Prostate gland (tissue), 2 donors: ENCODE measurements around the gene SLC2A10. TPM values are rescaled to one million over a fixed set of nuclear protein-coding genes. Genes with fewer than 3 reads are reported as not detected.

Source experiments
- DNase-seq: peaks from one replicate; pipeline ENCODE4 v3.0.0-alpha.2; 2019; ENCODE audit warnings: low spot score
- H3K27ac ChIP-seq, 2 donors: fragments of 200-600 bp; sonication (generic); 2 replicates each; pipeline ENCODE4 v1.5.1; 2017 to 2019
- H3K27me3 ChIP-seq: fragments of 200-600 bp; sonication (generic); replicated peaks from 2 replicates; pipeline ENCODE4 v1.5.1; 2019; ENCODE audit not compliant: insufficient read depth
- H3K36me3 ChIP-seq, 2 donors: fragments of 200-600 bp; sonication (generic); 1 replicate in 1 of 2; 2 replicates in 1 of 2; pipeline versions ENCODE4 v1.5.1 to v1.8.1; 2017 to 2019
- H3K4me1 ChIP-seq: fragments of 200-600 bp; sonication (generic); replicated peaks from 2 replicates; pipeline ENCODE4 v1.5.1; 2019
- H3K4me3 ChIP-seq, 2 donors: fragments of 200-600 bp; sonication (generic); 2 replicates each; pipeline ENCODE4 v1.5.1; 2017 to 2019
- H3K9me3 ChIP-seq: fragments of 200-600 bp; sonication (generic); 2 replicates; pipeline ENCODE4 v1.5.1; 2017
- POLR2A ChIP-seq: fragments of 450-650 bp; IDR thresholded peaks from one replicate; pipeline ENCODE4 v1.6.1; 2016; ENCODE audit warnings: antibody characterized with exemption, mild to moderate bottlenecking
- POLR2AphosphoS5 ChIP-seq: sonication (generic); formaldehyde crosslinking; IDR thresholded peaks from one replicate; pipeline ENCODE4 v1.6.1; 2017; ENCODE audit warnings: antibody characterized with exemption
- WGBS: methylation state at CpG from one replicate; pipeline ENCODE4 v1.1.5; 2018; 5-methylcytosine and 5-hydroxymethylcytosine counted together
- intact Hi-C: fragments of 100-400 bp; cut with DNase I; formaldehyde crosslinking; loops from one replicate; pipeline ENCODE4 v1.14.2; 2022
- total RNA-seq, 2 donors: library from RNA; depleted of rRNA; stranded (reverse); fragments of >200 nt; gene quantifications; one replicate each; pipeline ENCODE4 v1.1.0, GENCODE V29; 2016
- TF ChIP-seq, protein P1 (sequence below), 4 experiments: fragments of 200-600 bp in 2 of 4; fragments of 450-650 bp in 2 of 4; sonication (generic) in 2 of 4; IDR thresholded peaks; 1 replicate in 3 of 4; 2 replicates in 1 of 4; pipeline ENCODE4 v1.5.1; 2016 to 2019; ENCODE audit warnings: antibody characterized with exemption in 4 of 4, mild to moderate bottlenecking in 2 of 4, moderate library complexity in 2 of 4

The SLC2A10 gene
- total RNA-seq, 2 donors from 2014 or later, result 49.8 to 54.9 TPM

DNA sequence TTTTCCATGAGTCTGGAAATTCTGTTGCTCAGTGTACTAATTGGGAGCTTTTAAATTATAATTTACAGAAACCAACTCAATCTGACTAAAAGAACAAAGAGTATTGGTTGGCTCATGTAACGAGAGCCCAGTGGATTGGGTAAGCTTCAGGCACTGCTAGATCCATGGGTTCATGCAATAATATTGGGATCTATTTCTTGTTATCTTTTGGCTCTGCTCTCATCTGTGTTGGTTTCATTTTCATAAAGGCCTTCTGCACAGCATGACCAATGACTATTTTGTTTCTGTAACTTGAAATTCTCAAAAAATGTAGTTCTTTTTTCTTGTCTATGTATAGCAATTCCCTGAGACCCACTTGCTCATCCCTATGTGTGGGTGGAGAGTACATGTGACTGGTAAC, 12.0 kb downstream of the SLC2A10 start:
- Histone ChIP-seq H3K4me3 (no peak overlapping the region), H3K27me3 (no peaks in the 10 kb centered on the region), H3K36me3 (no peaks in the 10 kb centered on the region), H3K27ac (no peak overlapping the region), H3K4me1 (no peaks in the 10 kb centered on the region), H3K9me3 (no peaks in the 10 kb centered on the region)
- intact Hi-C loops, result no loop called here
- WGBS, result 96% methylated on average over 1 of the region's 1 CpG
- DNase-seq, result no peak
- TF ChIP-seq, protein P1, sequence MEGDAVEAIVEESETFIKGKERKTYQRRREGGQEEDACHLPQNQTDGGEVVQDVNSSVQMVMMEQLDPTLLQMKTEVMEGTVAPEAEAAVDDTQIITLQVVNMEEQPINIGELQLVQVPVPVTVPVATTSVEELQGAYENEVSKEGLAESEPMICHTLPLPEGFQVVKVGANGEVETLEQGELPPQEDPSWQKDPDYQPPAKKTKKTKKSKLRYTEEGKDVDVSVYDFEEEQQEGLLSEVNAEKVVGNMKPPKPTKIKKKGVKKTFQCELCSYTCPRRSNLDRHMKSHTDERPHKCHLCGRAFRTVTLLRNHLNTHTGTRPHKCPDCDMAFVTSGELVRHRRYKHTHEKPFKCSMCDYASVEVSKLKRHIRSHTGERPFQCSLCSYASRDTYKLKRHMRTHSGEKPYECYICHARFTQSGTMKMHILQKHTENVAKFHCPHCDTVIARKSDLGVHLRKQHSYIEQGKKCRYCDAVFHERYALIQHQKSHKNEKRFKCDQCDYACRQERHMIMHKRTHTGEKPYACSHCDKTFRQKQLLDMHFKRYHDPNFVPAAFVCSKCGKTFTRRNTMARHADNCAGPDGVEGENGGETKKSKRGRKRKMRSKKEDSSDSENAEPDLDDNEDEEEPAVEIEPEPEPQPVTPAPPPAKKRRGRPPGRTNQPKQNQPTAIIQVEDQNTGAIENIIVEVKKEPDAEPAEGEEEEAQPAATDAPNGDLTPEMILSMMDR (IDR thresholded peaks at IDR 0.05), result no peak
- TF ChIP-seq POLR2A (no peak), POLR2AphosphoS5 (no peak)

DNA sequence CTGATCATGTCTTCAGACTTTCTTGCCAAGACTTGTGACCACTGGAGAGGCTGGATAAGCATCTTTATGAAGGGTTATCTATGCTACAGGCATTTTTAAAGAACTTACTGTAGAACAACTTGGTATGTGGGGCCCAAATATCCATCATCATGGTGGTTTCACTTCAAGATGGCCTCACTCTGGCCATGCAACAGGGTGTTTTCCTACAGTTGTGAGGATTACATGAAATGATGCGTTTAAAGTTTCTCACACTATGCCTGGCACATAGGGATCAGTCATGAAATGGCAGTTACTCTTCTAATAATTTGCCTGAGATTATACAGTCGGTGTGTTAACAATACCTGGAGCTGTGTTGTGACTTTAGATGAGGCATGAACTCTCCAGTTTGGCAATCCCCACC, 13.0 kb downstream of the SLC2A10 start:
- H3K4me1 ChIP-seq, result no peaks in the 10 kb centered on the region
- no peaks in the 10 kb centered on the region for H3K36me3 ChIP-seq
- 95% methylated on average over 2 of the region's 2 CpGs for WGBS
- TF ChIP-seq, protein P1 (IDR thresholded peaks at IDR 0.05), result no peak
- no peak for TF ChIP-seq POLR2A
- TF ChIP-seq POLR2AphosphoS5, result no peak
- H3K27me3 ChIP-seq, result no peaks in the 10 kb centered on the region
- no peaks in the 10 kb centered on the region for H3K9me3 ChIP-seq
- H3K4me3 ChIP-seq, result no peak overlapping the region
- H3K27ac ChIP-seq, result no peak overlapping the region
- DNase-seq, result no peak
- intact Hi-C loops, result no loop called here

DNA sequence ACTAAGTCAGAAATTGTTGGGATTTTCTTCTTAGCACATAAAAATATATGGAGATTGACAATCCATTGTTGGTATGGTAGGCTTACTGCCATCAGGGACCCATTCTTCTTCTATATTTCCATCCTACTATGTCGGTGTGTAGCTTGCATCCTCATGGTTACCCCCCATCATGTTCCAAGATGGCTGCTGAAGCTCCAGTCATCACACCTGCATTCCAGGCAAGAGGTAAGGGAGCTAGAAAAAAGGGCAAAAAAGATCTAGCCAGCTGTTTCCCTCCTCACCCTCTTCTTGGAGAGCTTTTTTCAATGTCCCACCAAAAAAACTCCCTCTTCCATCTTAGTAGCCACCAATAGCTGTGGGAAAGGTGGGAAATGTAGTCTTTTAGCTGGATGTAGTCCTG, 13.6 kb downstream of the SLC2A10 start:
- 100% methylated on average over 1 of the region's 1 CpG for WGBS
- DNase-seq, result no peak
- Histone ChIP-seq H3K4me1 (no peaks in the 10 kb centered on the region), H3K36me3 (no peaks in the 10 kb centered on the region), H3K4me3 (no peak overlapping the region), H3K27me3 (no peaks in the 10 kb centered on the region), H3K9me3 (no peaks in the 10 kb centered on the region), H3K27ac (no peak overlapping the region)
- TF ChIP-seq POLR2AphosphoS5, result no peak
- no peak for TF ChIP-seq POLR2A
- TF ChIP-seq, protein P1 (IDR thresholded peaks at IDR 0.05), result no peak
- intact Hi-C loops, result no loop called here

DNA sequence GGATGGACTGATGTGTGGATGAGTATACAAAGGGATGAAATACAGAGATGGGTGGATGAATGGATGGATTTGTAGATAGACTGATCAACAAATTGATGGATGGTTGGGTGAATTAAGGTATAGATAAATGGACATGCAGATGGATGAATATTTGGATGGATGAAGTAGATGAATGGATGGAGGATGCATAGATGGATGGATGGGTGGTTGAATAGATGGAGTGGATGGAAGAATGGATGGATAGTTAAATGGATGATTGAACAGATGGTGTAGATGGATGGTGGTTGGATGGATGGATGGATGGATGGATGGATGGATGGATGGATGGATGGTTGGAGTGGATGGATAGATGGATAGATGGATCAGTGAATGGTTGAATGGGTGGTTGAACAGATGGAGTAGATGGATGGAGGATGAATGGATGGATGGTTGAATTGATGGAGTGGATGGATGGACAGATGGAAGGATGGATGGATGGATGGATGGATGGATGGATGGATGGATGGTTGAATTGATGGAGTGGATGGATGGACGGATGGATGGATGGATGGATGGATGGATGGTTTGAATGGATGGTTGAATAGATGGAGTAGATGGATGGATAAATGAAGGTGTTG, 15.0 kb downstream of the SLC2A10 start:
- intact Hi-C loops, result no loop called here
- Histone ChIP-seq H3K27me3 (no peaks in the 10 kb centered on the region), H3K36me3 (no peaks in the 10 kb centered on the region), H3K9me3 (no peaks in the 10 kb centered on the region), H3K27ac (no peak overlapping the region), H3K4me3 (no peak overlapping the region), H3K4me1 (no peaks in the 10 kb centered on the region)
- no peak for DNase-seq
- no peak for TF ChIP-seq POLR2A
- 50% methylated on average over 1 of the region's 1 CpG for WGBS

DNA sequence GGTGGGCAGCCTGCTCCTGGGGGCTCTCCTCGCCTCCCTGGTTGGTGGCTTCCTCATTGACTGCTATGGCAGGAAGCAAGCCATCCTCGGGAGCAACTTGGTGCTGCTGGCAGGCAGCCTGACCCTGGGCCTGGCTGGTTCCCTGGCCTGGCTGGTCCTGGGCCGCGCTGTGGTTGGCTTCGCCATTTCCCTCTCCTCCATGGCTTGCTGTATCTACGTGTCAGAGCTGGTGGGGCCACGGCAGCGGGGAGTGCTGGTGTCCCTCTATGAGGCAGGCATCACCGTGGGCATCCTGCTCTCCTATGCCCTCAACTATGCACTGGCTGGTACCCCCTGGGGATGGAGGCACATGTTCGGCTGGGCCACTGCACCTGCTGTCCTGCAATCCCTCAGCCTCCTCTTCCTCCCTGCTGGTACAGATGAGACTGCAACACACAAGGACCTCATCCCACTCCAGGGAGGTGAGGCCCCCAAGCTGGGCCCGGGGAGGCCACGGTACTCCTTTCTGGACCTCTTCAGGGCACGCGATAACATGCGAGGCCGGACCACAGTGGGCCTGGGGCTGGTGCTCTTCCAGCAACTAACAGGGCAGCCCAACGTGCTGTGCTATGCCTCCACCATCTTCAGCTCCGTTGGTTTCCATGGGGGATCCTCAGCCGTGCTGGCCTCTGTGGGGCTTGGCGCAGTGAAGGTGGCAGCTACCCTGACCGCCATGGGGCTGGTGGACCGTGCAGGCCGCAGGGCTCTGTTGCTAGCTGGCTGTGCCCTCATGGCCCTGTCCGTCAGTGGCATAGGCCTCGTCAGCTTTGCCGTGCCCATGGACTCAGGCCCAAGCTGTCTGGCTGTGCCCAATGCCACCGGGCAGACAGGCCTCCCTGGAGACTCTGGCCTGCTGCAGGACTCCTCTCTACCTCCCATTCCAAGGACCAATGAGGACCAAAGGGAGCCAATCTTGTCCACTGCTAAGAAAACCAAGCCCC, 16.0 kb downstream of the SLC2A10 start:
- WGBS, result 94% methylated on average over 26 of the region's 27 CpGs
- no peak for TF ChIP-seq POLR2AphosphoS5
- no peak for TF ChIP-seq POLR2A
- TF ChIP-seq, protein P1 (IDR thresholded peaks at IDR 0.05), result no peak
- H3K36me3 ChIP-seq, result no peaks in the 10 kb centered on the region
- no peaks in the 10 kb centered on the region for H3K27me3 ChIP-seq
- H3K9me3 ChIP-seq, result no peaks in the 10 kb centered on the region
- H3K27ac ChIP-seq, result no peak overlapping the region
- H3K4me3 ChIP-seq, result no peak overlapping the region
- intact Hi-C loops, result no loop called here
- no peak for DNase-seq
- no peaks in the 10 kb centered on the region for H3K4me1 ChIP-seq
